ENCODE data around the gene ABCA2. TPM values are rescaled to one million over a fixed set of nuclear protein-coding genes. Genes with fewer than 3 reads are reported as not detected.

Gene ABCA2
- total RNA-seq, 1 experiment from 2014 or later = 114 TPM

DNA sequence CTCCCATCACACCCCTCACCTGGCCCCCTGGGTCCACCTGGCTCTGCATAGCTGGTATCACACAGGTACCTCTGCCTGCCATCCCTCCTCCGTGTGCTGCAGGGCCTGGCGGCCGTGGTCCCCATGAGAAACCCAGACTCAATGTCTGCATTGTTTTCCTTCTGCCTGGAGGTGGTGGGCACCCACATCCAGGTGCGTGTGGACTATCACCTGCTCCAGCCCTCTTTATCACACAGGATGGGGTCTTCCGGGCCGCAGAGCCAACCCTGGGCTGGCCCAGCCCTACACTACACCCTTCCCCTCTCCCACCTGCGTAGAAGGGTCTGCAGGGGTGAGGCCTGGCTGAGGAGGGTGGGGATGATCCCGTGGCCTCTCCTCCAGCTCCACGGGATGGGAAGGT, 10.9 kb upstream of the ABCA2 start:
- DNase-seq (ENCODE audit: low read depth, low spot score) = no peak
- TF ChIP-seq ZNF274 (IDR thresholded peaks at IDR 0.05; ENCODE audit: low read depth, low read length) (no peak), SP1 (IDR thresholded peaks at IDR 0.05; ENCODE audit: low read depth) (no peak), POLR2AphosphoS5 (IDR thresholded peaks at IDR 0.05; ENCODE audit: low read depth, low read length) (no peak), CEBPB (IDR thresholded peaks at IDR 0.05; ENCODE audit: low read depth) (no peak), ZFX (IDR thresholded peaks at IDR 0.05) (no peak), FOSL1 (IDR thresholded peaks at IDR 0.05; ENCODE audit: low read depth) (no peak)
- TF ChIP-seq, protein P1, sequence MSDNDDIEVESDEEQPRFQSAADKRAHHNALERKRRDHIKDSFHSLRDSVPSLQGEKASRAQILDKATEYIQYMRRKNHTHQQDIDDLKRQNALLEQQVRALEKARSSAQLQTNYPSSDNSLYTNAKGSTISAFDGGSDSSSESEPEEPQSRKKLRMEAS (IDR thresholded peaks at IDR 0.05) = no peak
- TF ChIP-seq, protein P2, sequence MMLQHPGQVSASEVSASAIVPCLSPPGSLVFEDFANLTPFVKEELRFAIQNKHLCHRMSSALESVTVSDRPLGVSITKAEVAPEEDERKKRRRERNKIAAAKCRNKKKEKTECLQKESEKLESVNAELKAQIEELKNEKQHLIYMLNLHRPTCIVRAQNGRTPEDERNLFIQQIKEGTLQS (IDR thresholded peaks at IDR 0.05) = no peak
- intact Hi-C loops (cut with micrococcal nuclease) = loop anchor here (5.0 kb wide), 1 partner anchor 197 kb away; the partner anchor contains the start of gene AJM1
- no peaks in the 10 kb centered on the region for H3K27me3 ChIP-seq (ENCODE audit: insufficient read depth, low read length)
- RAD21 ChIA-PET (ENCODE audit: low non-redundant PET in 1 of 2, low total read pairs in 2 of 2, uncharacterized antibody in 2 of 2, unreplicated experiment in 2 of 2) = no interaction called here
- no peak overlapping the region for H2AFZ ChIP-seq (ENCODE audit: low read depth, low read length, poor library complexity, severe bottlenecking)
- POLR2A ChIA-PET = no interaction called here
- no peaks in the 10 kb centered on the region for H4K20me1 ChIP-seq (ENCODE audit: insufficient read depth)
- peaks cover 7% of the 10 kb centered on the region; the same call in 1 of the 2 replicates for H3K79me2 ChIP-seq (ENCODE audit: insufficient read depth, low read length)
- H3K4me2 ChIP-seq (ENCODE audit: low read length) = no peak overlapping the region
- H3K36me3 ChIP-seq (ENCODE audit: control insufficient read depth in 1 of 2, insufficient read depth in 2 of 2, low read length in 2 of 2) = peaks cover 3 to 7% of the 10 kb centered on the region in 2 experiments; a peak in 2 of 4 replicates
- H3K9me3 ChIP-seq (ENCODE audit: control insufficient read depth in 1 of 2, insufficient read depth in 1 of 2, low read depth in 1 of 2, low read length in 2 of 2) = no peaks in the 10 kb centered on the region
- CTCF ChIA-PET = interaction anchor here (1.4 kb wide), 1 partner anchor 10 kb away, joined by 5 read pairs; no protein-coding TSS in a partner anchor
- H3K27ac ChIP-seq (ENCODE audit: low read depth, low read length) = no peak overlapping the region
- BruUV-seq (replicated peaks) = no TSS peak
- ATAC-seq = no peak
- no peak overlapping the region for H3K4me3 ChIP-seq (replicated peaks in 1 of 2; ENCODE audit: low read depth in 1 of 2, low read length in 2 of 2)
- H3K9ac ChIP-seq (ENCODE audit: low read length) = no peak overlapping the region
- no peaks in the 10 kb centered on the region for H3K9me2 ChIP-seq (ENCODE audit: insufficient read depth)
- peaks cover 11 to 21% of the 10 kb centered on the region in 2 experiments; a peak in 3 of 4 replicates for H3K4me1 ChIP-seq (ENCODE audit: control insufficient read depth in 1 of 2, insufficient read depth in 2 of 2, low read length in 2 of 2)

DNA sequence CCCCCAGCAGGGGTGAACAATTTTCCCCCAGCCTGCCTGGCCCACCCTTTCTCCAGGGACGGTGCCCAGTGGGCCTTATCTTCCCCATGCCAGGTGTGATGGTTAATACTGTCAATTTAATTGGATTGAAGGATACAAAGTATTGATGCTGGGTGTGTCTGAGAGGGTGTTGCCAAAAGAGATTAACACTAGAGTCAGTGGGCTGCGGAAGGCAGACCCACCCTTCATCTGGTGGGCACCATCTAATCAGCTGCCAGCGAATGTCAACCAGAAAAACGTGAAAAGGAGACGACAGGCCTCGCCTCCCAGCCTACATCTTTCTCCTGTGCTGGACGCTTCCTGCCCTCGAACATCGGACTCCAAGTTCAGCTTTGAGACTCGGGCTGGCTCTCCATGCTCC, 9.4 kb upstream of the ABCA2 start:
- no peak overlapping the region for H3K9ac ChIP-seq (ENCODE audit: low read length)
- H3K36me3 ChIP-seq (ENCODE audit: control insufficient read depth in 1 of 2, insufficient read depth in 2 of 2, low read length in 2 of 2) = peaks cover 3 to 7% of the 10 kb centered on the region in 2 experiments; a peak in 2 of 4 replicates
- H3K27me3 ChIP-seq (ENCODE audit: insufficient read depth, low read length) = no peaks in the 10 kb centered on the region
- ATAC-seq (no peak), DNase-seq (ENCODE audit: low read depth, low spot score) (no peak)
- H3K27ac ChIP-seq (ENCODE audit: low read depth, low read length) = no peak overlapping the region
- H2AFZ ChIP-seq (ENCODE audit: low read depth, low read length, poor library complexity, severe bottlenecking) = no peak overlapping the region
- no peaks in the 10 kb centered on the region for H3K9me2 ChIP-seq (ENCODE audit: insufficient read depth)
- peaks cover 9 to 16% of the 10 kb centered on the region in 2 experiments; a peak in 3 of 4 replicates for H3K4me1 ChIP-seq (ENCODE audit: control insufficient read depth in 1 of 2, insufficient read depth in 2 of 2, low read length in 2 of 2)
- H3K79me2 ChIP-seq (ENCODE audit: insufficient read depth, low read length) = no peaks in the 10 kb centered on the region
- BruUV-seq (replicated peaks) = no TSS peak
- H3K4me3 ChIP-seq (replicated peaks in 1 of 2; ENCODE audit: low read depth in 1 of 2, low read length in 2 of 2) = no peak overlapping the region
- no peaks in the 10 kb centered on the region for H4K20me1 ChIP-seq (ENCODE audit: insufficient read depth)
- H3K9me3 ChIP-seq (ENCODE audit: control insufficient read depth in 1 of 2, insufficient read depth in 1 of 2, low read depth in 1 of 2, low read length in 2 of 2) = no peaks in the 10 kb centered on the region
- ChIA-PET RAD21 (ENCODE audit: low non-redundant PET in 1 of 2, low total read pairs in 2 of 2, uncharacterized antibody in 2 of 2, unreplicated experiment in 2 of 2) (no interaction called here), POLR2A (no interaction called here), CTCF (interaction anchor here (1.4 to 4.0 kb wide), 2 partner anchors 9 to 89 kb away, joined by 4 to 109 read pairs; partner anchors contain the start of gene NPDC1)
- no peak overlapping the region for H3K4me2 ChIP-seq (ENCODE audit: low read length)
- intact Hi-C loops (cut with micrococcal nuclease) = loop anchor here (5.0 kb wide), 1 partner anchor 195 kb away; the partner anchor contains the start of gene AJM1
- TF ChIP-seq ZNF274 (IDR thresholded peaks at IDR 0.05; ENCODE audit: low read depth, low read length) (no peak), POLR2A (IDR thresholded peaks at IDR 0.05; ENCODE audit: borderline replicate concordance, extremely low read depth, insufficient read depth, insufficient read length) (no peak), TCF7L2 (IDR thresholded peaks at IDR 0.05; ENCODE audit: borderline replicate concordance, extremely low read depth, insufficient read depth, insufficient read length) (no peak), CEBPB (IDR thresholded peaks at IDR 0.05; ENCODE audit: low read depth) (no peak), POLR2AphosphoS5 (IDR thresholded peaks at IDR 0.05; ENCODE audit: low read depth, low read length) (no peak), YY1 (IDR thresholded peaks at IDR 0.05; ENCODE audit: extremely low read depth, insufficient replicate concordance, low read depth, low read length) (no peak), RAD21 (IDR thresholded peaks at IDR 0.05; ENCODE audit: low read depth) (no peak), ZFX (IDR thresholded peaks at IDR 0.05) (no peak)
- TF ChIP-seq, protein P3, sequence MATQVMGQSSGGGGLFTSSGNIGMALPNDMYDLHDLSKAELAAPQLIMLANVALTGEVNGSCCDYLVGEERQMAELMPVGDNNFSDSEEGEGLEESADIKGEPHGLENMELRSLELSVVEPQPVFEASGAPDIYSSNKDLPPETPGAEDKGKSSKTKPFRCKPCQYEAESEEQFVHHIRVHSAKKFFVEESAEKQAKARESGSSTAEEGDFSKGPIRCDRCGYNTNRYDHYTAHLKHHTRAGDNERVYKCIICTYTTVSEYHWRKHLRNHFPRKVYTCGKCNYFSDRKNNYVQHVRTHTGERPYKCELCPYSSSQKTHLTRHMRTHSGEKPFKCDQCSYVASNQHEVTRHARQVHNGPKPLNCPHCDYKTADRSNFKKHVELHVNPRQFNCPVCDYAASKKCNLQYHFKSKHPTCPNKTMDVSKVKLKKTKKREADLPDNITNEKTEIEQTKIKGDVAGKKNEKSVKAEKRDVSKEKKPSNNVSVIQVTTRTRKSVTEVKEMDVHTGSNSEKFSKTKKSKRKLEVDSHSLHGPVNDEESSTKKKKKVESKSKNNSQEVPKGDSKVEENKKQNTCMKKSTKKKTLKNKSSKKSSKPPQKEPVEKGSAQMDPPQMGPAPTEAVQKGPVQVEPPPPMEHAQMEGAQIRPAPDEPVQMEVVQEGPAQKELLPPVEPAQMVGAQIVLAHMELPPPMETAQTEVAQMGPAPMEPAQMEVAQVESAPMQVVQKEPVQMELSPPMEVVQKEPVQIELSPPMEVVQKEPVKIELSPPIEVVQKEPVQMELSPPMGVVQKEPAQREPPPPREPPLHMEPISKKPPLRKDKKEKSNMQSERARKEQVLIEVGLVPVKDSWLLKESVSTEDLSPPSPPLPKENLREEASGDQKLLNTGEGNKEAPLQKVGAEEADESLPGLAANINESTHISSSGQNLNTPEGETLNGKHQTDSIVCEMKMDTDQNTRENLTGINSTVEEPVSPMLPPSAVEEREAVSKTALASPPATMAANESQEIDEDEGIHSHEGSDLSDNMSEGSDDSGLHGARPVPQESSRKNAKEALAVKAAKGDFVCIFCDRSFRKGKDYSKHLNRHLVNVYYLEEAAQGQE (IDR thresholded peaks at IDR 0.05; ENCODE audit: low read depth) = no peak
- TF ChIP-seq, protein P4, sequence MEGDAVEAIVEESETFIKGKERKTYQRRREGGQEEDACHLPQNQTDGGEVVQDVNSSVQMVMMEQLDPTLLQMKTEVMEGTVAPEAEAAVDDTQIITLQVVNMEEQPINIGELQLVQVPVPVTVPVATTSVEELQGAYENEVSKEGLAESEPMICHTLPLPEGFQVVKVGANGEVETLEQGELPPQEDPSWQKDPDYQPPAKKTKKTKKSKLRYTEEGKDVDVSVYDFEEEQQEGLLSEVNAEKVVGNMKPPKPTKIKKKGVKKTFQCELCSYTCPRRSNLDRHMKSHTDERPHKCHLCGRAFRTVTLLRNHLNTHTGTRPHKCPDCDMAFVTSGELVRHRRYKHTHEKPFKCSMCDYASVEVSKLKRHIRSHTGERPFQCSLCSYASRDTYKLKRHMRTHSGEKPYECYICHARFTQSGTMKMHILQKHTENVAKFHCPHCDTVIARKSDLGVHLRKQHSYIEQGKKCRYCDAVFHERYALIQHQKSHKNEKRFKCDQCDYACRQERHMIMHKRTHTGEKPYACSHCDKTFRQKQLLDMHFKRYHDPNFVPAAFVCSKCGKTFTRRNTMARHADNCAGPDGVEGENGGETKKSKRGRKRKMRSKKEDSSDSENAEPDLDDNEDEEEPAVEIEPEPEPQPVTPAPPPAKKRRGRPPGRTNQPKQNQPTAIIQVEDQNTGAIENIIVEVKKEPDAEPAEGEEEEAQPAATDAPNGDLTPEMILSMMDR (IDR thresholded peaks at IDR 0.05 in 2 of 3, conservative IDR thresholded peaks at IDR 0.05 in 1 of 3; ENCODE audit: borderline replicate concordance in 1 of 3, insufficient read depth in 1 of 3, low read depth in 2 of 3, low read length in 2 of 3) = no peak

All from HCT116 (cell line).